Stomach (tissue), 4 donors: Measurements from ENCODE around the gene ANKRD11.

ENCODE experiments used
- CTCF ChIP-seq, 7 experiments: fragments of 450-650 bp in 4 of 7; fragments of 200-600 bp in 3 of 7; sonication (generic) in 3 of 7; IDR thresholded peaks; one replicate each; pipeline ENCODE4 v1.5.1; 2016 to 2019; ENCODE audit warnings: antibody characterized with exemption in 7 of 7, control low read depth in 2 of 7, mild to moderate bottlenecking in 1 of 7
- POLR2AphosphoS5 ChIP-seq, 3 donors: sonication (generic); formaldehyde crosslinking; IDR thresholded peaks; one replicate each; pipeline ENCODE4 v1.6.1; 2016; ENCODE audit warnings: antibody characterized with exemption in 3 of 3

- no peak for TF ChIP-seq POLR2AphosphoS5 (IDR thresholded peaks at IDR 0.05)
- TF ChIP-seq CTCF (IDR thresholded peaks at IDR 0.05) = no peak
Observed at GRCh38 chr16:89341697-89342694, 148.4 kb downstream of the ANKRD11 start.
